Transverse colon (tissue), 4 donors: ENCODE data around the gene CCR2. TPM values are rescaled to one million over a fixed set of nuclear protein-coding genes. Genes with fewer than 3 reads are reported as not detected.

Source experiments
- DNase-seq: peaks from one replicate; pipeline ENCODE4 v3.0.0-alpha.2; 2019
- H3K27ac ChIP-seq, 4 donors: fragments of 200-600 bp; sonication (generic); 2 replicates each; pipeline ENCODE4 v1.5.1; 2016 to 2018; ENCODE audit warnings: inconsistent platforms in 4 of 4
- H3K27me3 ChIP-seq: fragments of 200-600 bp; sonication (generic); 2 replicates; pipeline ENCODE4 v1.5.1; 2017; ENCODE audit warnings: inconsistent platforms
- H3K36me3 ChIP-seq, 4 donors: fragments of 200-600 bp; sonication (generic); 2 replicates each; pipeline ENCODE4 v1.5.1; 2017 to 2019; ENCODE audit warnings: inconsistent platforms in 4 of 4
- H3K4me1 ChIP-seq, 4 donors: fragments of 200-600 bp; sonication (generic); 2 replicates each; pipeline ENCODE4 v1.5.1; 2017 to 2020; ENCODE audit warnings: inconsistent platforms in 4 of 4
- H3K4me3 ChIP-seq, 4 donors: fragments of 200-600 bp; sonication (generic); 1 replicate in 1 of 4; 2 replicates in 3 of 4; pipeline versions ENCODE4 v1.5.1 to v1.6.1; 2017 to 2019; ENCODE audit warnings: inconsistent platforms in 4 of 4
- H3K9me3 ChIP-seq, 2 donors: fragments of 200-600 bp; sonication (generic); 2 replicates each; pipeline ENCODE4 v1.5.1; 2017 to 2019; ENCODE audit warnings: inconsistent platforms in 2 of 2
- CTCF ChIP-seq, 5 experiments: fragments of 200-600 bp in 3 of 5; fragments of 450-650 bp in 2 of 5; sonication (generic) in 3 of 5; IDR thresholded peaks; 1 replicate in 2 of 5; 2 replicates in 3 of 5; pipeline ENCODE4 v1.5.1; 2016 to 2017; ENCODE audit warnings: antibody characterized with exemption in 5 of 5, inconsistent platforms in 3 of 5, mild to moderate bottlenecking in 2 of 5, moderate library complexity in 1 of 5
- EP300 ChIP-seq: sonication (generic); formaldehyde crosslinking; IDR thresholded peaks from one replicate; pipeline ENCODE4 v1.6.1; 2017; ENCODE audit warnings: antibody characterized with exemption, low read depth
- POLR2A ChIP-seq: fragments of 450-650 bp; IDR thresholded peaks from one replicate; pipeline ENCODE4 v1.6.1; 2016; ENCODE audit warnings: antibody characterized with exemption, mild to moderate bottlenecking, moderate library complexity
- POLR2AphosphoS5 ChIP-seq, 3 donors: sonication (generic); formaldehyde crosslinking; IDR thresholded peaks; one replicate each; pipeline ENCODE4 v1.6.1; 2016; ENCODE audit warnings: antibody characterized with exemption in 3 of 3
- WGBS, 2 donors: methylation state at CpG; one replicate each; pipeline ENCODE4 v1.1.5; 2018; ENCODE audit warnings: low coverage in 1 of 2; 5-methylcytosine and 5-hydroxymethylcytosine counted together
- in situ Hi-C, 4 donors: fragments of 200-750 bp; cut with MboI; loops; one replicate each; pipeline versions ENCODE4 v1.15.0 to v1.15.1; 2017; ENCODE audit warnings: low sequenced_read_pairs in 3 of 4, low pct_ligation_motif_present in 1 of 4, low pct_unique_long_range_greater_than_20kb in 1 of 4
- intact Hi-C: fragments of 100-400 bp; cut with DNase I; formaldehyde crosslinking; loops from one replicate; pipeline ENCODE4 v1.15.1; 2023; ENCODE audit warnings: low total_unique reads
- total RNA-seq, 4 donors: library from RNA; depleted of rRNA; stranded (reverse); fragments of >200 nt; gene quantifications; one replicate each; pipeline ENCODE4 v1.1.0, GENCODE V29; 2016

The CCR2 gene
- total RNA-seq, 4 donors from 2014 or later, result 1.8 to 4.6 TPM; not detected in 2

DNA sequence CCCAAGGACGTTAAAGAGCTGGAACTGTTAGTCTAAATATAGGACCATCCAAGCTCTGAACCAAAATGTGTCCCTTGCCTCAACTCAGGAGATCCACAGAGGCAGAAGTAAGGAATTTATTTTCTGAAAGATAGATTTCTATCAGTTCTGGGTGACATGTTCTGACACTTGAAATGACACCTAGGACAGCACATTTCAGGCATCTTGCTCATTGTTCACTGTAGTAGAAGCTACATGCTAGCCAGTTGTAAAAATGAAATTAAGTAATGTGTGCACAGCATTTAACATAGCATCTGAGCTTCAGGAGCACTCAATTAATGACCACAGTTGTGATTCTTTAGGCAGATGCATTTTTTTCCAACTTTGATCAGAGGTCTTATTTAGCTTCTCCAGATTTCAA, 567 bp downstream of the CCR2 start:
- peak overlapping the region in 1 of 4 donors; percentile 24 for H3K4me3 ChIP-seq
- intact Hi-C loops (no loop called here), in situ Hi-C loops (loop anchor here in 1 of 4 donors (25.0 kb wide), 2 partner anchors 267 to 417 kb away; partner anchors contain the start of gene CXCR6)
- TF ChIP-seq CTCF (IDR thresholded peaks at IDR 0.05) (no peak), POLR2A (no peak), POLR2AphosphoS5 (IDR thresholded peaks at IDR 0.05) (no peak), EP300 (no peak)
- no peaks in the 10 kb centered on the region for H3K9me3 ChIP-seq
- H3K27me3 ChIP-seq, result peaks cover 4% of the 10 kb centered on the region
- peak overlapping the region in 1 of 4 donors; percentile 62 for H3K27ac ChIP-seq
- H3K4me1 ChIP-seq, result peaks cover 0 to 3% (median 0%) of the 10 kb centered on the region in 4 donors
- no peaks in the 10 kb centered on the region for H3K36me3 ChIP-seq
- WGBS, 2 donors, result 43% methylated on average over 1 of the region's 1 CpG; no CpG with 5 or more reads in 1 of the 2 donors
- DNase-seq, result no peak

- peak overlapping the region in 1 of 4 donors; percentile 13 for H3K4me3 ChIP-seq
- H3K9me3 ChIP-seq, result no peaks in the 10 kb centered on the region
- H3K4me1 ChIP-seq, result peaks cover 0 to 8% (median 0%) of the 10 kb centered on the region in 4 donors
- intact Hi-C loops, result no loop called here
- H3K27me3 ChIP-seq, result peaks cover 4% of the 10 kb centered on the region
- DNase-seq, result no peak
- in situ Hi-C loops, result loop anchor here in 1 of 4 donors (25.0 kb wide), 2 partner anchors 268 to 418 kb away; partner anchors contain the start of gene CXCR6
- TF ChIP-seq EP300 (no peak), CTCF (IDR thresholded peaks at IDR 0.05) (no peak), POLR2AphosphoS5 (IDR thresholded peaks at IDR 0.05) (no peak)
- no peaks in the 10 kb centered on the region for H3K36me3 ChIP-seq
- peak overlapping the region in 1 of 4 donors; percentile 62 for H3K27ac ChIP-seq
These were observed 1.1 kb downstream of the CCR2 start for GRCh38 chr3:46354984-46355383.

- Histone ChIP-seq H3K36me3 (no peaks in the 10 kb centered on the region), H3K27ac (no peak overlapping the region), H3K4me3 (no peak overlapping the region), H3K9me3 (no peaks in the 10 kb centered on the region), H3K27me3 (peaks cover 4% of the 10 kb centered on the region), H3K4me1 (peaks cover 0 to 15% (median 0%) of the 10 kb centered on the region in 4 donors)
- TF ChIP-seq CTCF (IDR thresholded peaks at IDR 0.05) (no peak), EP300 (no peak), POLR2A (no peak), POLR2AphosphoS5 (IDR thresholded peaks at IDR 0.05) (no peak)
- intact Hi-C loops, result no loop called here
- in situ Hi-C loops, result loop anchor here in 1 of 4 donors (25.0 kb wide), 2 partner anchors 269 to 419 kb away; partner anchors contain the start of gene CXCR6
- WGBS, 2 donors, result 50 to 61% methylated on average over 3 of the region's 3 CpGs
- no peak for DNase-seq
These were observed 2.4 kb downstream of the CCR2 start for GRCh38 chr3:46356276-46356675.

DNA sequence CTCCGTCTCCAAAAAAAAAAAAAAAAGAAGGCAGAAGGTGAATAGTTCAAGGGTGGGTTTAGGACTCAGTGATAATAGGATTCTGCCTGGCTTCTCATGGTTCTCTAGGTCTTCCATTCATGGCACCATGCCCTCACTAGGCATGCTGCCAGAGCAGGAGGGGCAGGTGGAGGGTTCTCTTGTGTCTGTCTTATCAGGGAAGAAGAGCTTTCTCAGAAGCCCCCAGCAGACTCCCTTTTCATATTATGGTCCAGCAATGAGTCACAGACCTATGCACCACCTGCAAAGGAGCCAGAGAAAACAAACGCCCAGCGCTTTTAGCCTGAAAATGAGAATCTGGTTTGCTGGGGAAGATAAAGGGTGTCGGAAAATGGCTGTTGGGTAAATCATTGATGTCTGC, 3.0 kb downstream of the CCR2 start:
- no peak overlapping the region for H3K4me3 ChIP-seq
- no peak for DNase-seq
- 60 to 62% methylated on average over 3 to 4 of the region's 4 CpGs for WGBS, 2 donors
- in situ Hi-C loops (loop anchor here in 1 of 4 donors (25.0 kb wide), 2 partner anchors 270 to 420 kb away; partner anchors contain the start of gene CXCR6), intact Hi-C loops (no loop called here)
- no peak for TF ChIP-seq POLR2AphosphoS5 (IDR thresholded peaks at IDR 0.05)
- TF ChIP-seq EP300, result no peak
- no peak for TF ChIP-seq CTCF (IDR thresholded peaks at IDR 0.05)
- no peak for TF ChIP-seq POLR2A
- no peak overlapping the region for H3K27ac ChIP-seq
- H3K4me1 ChIP-seq, result peaks cover 0 to 19% (median 0%) of the 10 kb centered on the region in 4 donors
- H3K9me3 ChIP-seq, result no peaks in the 10 kb centered on the region
- H3K36me3 ChIP-seq, result no peaks in the 10 kb centered on the region
- peaks cover 3% of the 10 kb centered on the region for H3K27me3 ChIP-seq
